ENCODE measurements around the gene ELAPOR1. TPM values are rescaled to one million over a fixed set of nuclear protein-coding genes. Genes with fewer than 3 reads are reported as not detected.

ELAPOR1 gene
- total and polyA plus RNA-seq, 9 of the 15 experiments (the other 6 are each of a cell fraction or from before 2014, with no cell fraction given) = 0.07 to 1.2 (median 0.18) TPM

DNA sequence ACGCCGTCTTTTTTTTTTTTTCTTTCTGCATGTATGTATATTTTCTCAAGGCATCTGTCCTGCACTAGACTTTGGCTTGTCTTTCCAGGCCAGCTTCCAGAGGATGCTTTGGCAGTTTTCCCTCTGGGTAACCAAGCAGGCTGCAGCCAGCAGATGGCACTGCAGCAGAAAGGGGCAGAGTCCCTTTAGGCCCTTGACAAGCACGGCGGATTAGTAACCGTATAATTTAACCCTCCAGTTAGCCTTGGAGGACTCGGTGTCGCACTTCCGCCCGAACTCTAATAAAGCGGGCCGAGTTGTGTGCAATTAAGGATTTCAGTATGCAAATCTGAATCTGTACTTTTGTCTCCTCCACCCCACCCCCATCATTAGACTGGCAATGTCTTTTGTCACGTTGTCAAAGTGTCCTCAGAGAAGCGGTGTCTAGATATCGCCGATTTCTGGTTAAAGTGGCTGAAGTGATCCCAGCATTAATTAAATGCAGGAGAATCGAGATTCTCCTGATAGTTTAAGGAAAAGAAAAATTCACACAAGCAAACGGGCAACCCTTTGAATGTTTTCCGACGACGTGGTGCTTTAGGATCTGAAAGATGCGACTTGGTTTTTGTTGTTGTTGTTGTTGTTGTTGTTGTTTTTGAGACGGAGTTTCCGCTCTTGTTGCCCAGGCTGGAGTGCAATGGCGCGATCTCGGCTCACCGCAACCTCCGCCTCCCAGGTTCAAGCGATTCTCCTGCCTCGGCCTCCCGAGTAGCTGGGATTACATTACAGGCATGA lies 24.5 kb upstream of the ELAPOR1 start (continued):
- TF ChIP-seq, protein P1, sequence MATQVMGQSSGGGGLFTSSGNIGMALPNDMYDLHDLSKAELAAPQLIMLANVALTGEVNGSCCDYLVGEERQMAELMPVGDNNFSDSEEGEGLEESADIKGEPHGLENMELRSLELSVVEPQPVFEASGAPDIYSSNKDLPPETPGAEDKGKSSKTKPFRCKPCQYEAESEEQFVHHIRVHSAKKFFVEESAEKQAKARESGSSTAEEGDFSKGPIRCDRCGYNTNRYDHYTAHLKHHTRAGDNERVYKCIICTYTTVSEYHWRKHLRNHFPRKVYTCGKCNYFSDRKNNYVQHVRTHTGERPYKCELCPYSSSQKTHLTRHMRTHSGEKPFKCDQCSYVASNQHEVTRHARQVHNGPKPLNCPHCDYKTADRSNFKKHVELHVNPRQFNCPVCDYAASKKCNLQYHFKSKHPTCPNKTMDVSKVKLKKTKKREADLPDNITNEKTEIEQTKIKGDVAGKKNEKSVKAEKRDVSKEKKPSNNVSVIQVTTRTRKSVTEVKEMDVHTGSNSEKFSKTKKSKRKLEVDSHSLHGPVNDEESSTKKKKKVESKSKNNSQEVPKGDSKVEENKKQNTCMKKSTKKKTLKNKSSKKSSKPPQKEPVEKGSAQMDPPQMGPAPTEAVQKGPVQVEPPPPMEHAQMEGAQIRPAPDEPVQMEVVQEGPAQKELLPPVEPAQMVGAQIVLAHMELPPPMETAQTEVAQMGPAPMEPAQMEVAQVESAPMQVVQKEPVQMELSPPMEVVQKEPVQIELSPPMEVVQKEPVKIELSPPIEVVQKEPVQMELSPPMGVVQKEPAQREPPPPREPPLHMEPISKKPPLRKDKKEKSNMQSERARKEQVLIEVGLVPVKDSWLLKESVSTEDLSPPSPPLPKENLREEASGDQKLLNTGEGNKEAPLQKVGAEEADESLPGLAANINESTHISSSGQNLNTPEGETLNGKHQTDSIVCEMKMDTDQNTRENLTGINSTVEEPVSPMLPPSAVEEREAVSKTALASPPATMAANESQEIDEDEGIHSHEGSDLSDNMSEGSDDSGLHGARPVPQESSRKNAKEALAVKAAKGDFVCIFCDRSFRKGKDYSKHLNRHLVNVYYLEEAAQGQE (IDR thresholded peaks at IDR 0.05; ENCODE audit: borderline replicate concordance) = peak; percentile 69
- TF ChIP-seq, protein P1 (CRISPR knock-in tag; IDR thresholded peaks at IDR 0.05; ENCODE audit: low read depth) = no peak
- TF ChIP-seq, protein P2, sequence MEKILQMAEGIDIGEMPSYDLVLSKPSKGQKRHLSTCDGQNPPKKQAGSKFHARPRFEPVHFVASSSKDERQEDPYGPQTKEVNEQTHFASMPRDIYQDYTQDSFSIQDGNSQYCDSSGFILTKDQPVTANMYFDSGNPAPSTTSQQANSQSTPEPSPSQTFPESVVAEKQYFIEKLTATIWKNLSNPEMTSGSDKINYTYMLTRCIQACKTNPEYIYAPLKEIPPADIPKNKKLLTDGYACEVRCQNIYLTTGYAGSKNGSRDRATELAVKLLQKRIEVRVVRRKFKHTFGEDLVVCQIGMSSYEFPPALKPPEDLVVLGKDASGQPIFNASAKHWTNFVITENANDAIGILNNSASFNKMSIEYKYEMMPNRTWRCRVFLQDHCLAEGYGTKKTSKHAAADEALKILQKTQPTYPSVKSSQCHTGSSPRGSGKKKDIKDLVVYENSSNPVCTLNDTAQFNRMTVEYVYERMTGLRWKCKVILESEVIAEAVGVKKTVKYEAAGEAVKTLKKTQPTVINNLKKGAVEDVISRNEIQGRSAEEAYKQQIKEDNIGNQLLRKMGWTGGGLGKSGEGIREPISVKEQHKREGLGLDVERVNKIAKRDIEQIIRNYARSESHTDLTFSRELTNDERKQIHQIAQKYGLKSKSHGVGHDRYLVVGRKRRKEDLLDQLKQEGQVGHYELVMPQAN (IDR thresholded peaks at IDR 0.05; ENCODE audit: borderline replicate concordance) = peak; percentile 16
- TF ChIP-seq ZBTB40 (IDR thresholded peaks at IDR 0.05) (peak; percentile 73), ZBTB40 (CRISPR knock-in tag; IDR thresholded peaks at IDR 0.05) (no peak; the same call in 1 of the 2 replicates), TCFL5 (CRISPR knock-in tag; conservative IDR thresholded peaks at IDR 0.05) (no peak), ELF4 (CRISPR knock-in tag; IDR thresholded peaks at IDR 0.05) (peak; percentile 78; the same call in 1 of the 2 replicates)

Data from K562 (cell line).